Measurements from ENCODE around the gene LRRC49. TPM values are rescaled to one million over a fixed set of nuclear protein-coding genes. Genes with fewer than 3 reads are reported as not detected.

Gene LRRC49
- total RNA-seq, 1 donor from 2014 or later, result 86.6 TPM

DNA sequence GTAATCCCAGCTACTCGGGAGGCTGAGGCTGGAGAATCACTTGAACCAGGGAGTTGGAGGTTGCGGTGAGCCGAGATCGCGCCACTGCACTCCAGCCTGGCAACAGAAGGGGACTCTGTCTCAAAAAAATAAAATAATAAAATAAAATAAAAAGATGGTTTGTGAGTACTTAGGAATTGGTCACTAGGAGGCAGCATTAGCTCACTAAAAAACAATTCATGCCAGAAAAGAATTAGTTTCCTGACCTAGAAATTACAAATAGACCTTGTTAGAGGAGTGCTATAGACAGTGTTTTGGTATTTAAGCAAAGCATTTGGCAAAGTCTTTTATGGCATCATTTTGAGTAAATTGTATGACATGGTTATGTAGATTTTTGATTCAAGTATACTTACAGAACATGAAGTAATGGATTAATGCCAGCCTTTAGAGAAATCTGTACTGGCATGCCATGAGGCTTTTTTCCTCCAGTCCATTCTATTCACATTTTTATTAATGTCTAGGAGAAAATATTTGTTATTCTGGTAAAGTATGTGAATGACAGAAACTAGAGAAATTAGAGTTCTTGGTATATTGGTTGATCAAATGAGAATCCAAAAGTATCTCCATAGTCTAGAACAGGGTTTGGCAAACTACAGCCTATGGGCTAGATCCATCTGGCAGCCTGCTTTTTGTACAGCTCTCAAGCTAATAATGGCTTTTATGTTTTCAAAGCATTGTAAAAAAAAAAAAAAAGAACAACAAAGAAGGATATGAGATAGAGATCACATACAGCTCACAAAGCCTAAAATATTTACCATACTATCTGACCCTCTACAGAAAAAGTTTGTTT, 81.6 kb downstream of the LRRC49 start:
- no peak overlapping the region for H3K27ac ChIP-seq (replicated peaks)
- H3K4me1 ChIP-seq, result no peaks in the 10 kb centered on the region
- H3K9me3 ChIP-seq (replicated peaks), result no peaks in the 10 kb centered on the region
- no peaks in the 10 kb centered on the region for H3K27me3 ChIP-seq (ENCODE audit: low read depth)
- peaks cover 5% of the 10 kb centered on the region for H3K36me3 ChIP-seq
- H3K4me3 ChIP-seq, result no peak overlapping the region
- no peak for DNase-seq
- intact Hi-C loops (cut with micrococcal nuclease), result no loop called here
- TF ChIP-seq, protein P1, sequence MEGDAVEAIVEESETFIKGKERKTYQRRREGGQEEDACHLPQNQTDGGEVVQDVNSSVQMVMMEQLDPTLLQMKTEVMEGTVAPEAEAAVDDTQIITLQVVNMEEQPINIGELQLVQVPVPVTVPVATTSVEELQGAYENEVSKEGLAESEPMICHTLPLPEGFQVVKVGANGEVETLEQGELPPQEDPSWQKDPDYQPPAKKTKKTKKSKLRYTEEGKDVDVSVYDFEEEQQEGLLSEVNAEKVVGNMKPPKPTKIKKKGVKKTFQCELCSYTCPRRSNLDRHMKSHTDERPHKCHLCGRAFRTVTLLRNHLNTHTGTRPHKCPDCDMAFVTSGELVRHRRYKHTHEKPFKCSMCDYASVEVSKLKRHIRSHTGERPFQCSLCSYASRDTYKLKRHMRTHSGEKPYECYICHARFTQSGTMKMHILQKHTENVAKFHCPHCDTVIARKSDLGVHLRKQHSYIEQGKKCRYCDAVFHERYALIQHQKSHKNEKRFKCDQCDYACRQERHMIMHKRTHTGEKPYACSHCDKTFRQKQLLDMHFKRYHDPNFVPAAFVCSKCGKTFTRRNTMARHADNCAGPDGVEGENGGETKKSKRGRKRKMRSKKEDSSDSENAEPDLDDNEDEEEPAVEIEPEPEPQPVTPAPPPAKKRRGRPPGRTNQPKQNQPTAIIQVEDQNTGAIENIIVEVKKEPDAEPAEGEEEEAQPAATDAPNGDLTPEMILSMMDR (IDR thresholded peaks at IDR 0.05; ENCODE audit: borderline replicate concordance), result peak; percentile 44

DNA sequence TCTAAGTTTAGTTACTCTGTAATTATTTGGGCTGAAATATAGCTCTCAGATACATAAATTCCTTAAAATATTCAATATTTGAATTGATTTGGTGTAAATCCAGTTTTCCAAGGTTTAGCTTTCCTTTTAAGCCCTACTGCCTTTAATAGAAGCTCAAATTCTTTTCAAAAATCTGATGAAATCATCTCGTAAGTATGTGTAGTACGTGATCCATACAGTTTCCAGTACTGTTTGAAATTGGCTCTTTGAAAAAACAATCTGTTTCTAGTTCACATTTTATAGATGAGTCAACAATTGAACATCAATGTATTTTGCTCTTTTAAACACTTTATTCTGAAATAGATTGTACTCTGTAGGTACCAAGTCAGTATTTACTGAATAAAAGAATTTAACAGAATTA, 84.2 kb downstream of the LRRC49 start:
- no peaks in the 10 kb centered on the region for H3K27me3 ChIP-seq (ENCODE audit: low read depth)
- H3K4me1 ChIP-seq, result no peaks in the 10 kb centered on the region
- TF ChIP-seq, protein P1 (IDR thresholded peaks at IDR 0.05; ENCODE audit: borderline replicate concordance), result no peak
- intact Hi-C loops (cut with micrococcal nuclease), result no loop called here
- DNase-seq, result no peak
- H3K27ac ChIP-seq (replicated peaks), result no peak overlapping the region
- peaks cover 8% of the 10 kb centered on the region for H3K36me3 ChIP-seq
- H3K9me3 ChIP-seq (replicated peaks), result no peaks in the 10 kb centered on the region
- H3K4me3 ChIP-seq, result no peak overlapping the region

DNA sequence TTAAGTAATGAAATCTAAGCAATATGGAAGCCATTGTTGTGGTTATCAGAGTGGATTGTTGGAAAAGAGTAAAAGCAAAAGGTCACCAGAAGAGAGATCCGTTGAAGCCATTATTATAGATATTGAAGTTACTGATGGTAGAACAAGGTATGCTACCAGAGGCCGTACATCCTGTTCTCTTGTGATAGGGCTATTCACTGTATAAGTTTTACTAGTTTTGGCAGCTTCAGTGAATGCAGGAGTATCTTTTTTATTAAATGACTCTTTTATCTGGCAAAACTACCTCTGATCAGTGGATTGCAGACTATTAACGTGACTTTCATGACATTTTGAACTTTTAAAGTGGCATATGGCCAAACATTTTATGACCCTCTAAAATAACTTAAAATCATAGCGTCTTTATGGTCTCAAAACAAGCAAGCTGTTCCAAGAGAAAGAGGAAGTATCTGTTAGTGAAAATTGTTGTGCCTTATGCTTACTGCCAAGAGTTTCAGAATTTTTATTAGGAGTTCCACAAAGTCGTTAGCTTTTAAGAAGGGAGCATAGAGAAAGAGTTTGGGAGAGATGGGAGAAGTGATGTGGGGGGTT, 102.9 kb downstream of the LRRC49 start:
- DNase-seq, result no peak
- Histone ChIP-seq H3K27me3 (ENCODE audit: low read depth) (no peaks in the 10 kb centered on the region), H3K36me3 (peaks cover 54% of the 10 kb centered on the region), H3K4me3 (no peak overlapping the region), H3K9me3 (replicated peaks) (peaks cover 30% of the 10 kb centered on the region), H3K4me1 (no peaks in the 10 kb centered on the region), H3K27ac (replicated peaks) (no peak overlapping the region)
- TF ChIP-seq, protein P1 (IDR thresholded peaks at IDR 0.05; ENCODE audit: borderline replicate concordance), result no peak
- intact Hi-C loops (cut with micrococcal nuclease), result no loop called here

DNA sequence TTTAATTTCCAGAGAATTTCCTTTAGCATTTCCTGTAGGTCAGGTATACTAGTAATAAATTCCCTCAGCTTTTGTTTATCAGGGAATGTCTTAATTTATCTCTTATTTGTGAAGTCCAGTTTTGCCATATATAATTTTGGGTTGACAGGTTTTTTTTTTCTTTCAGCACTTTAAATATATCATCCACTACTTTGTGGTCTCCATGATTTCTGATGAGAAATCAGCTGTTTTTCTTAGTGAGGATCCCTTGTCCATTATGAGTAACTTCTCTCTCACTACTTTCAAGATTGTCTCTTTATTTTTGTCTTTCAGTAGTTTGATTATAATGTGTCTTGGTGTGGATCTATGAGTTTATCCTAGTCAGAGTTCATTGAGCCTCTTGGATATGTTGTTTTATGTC, 105.7 kb downstream of the LRRC49 start:
- intact Hi-C loops (cut with micrococcal nuclease), result no loop called here
- DNase-seq, result no peak
- TF ChIP-seq, protein P1 (IDR thresholded peaks at IDR 0.05; ENCODE audit: borderline replicate concordance), result no peak
- Histone ChIP-seq H3K4me1 (no peaks in the 10 kb centered on the region), H3K4me3 (no peak overlapping the region), H3K27me3 (ENCODE audit: low read depth) (no peaks in the 10 kb centered on the region), H3K9me3 (replicated peaks) (peaks cover 19% of the 10 kb centered on the region), H3K36me3 (peaks cover 32% of the 10 kb centered on the region), H3K27ac (replicated peaks) (no peak overlapping the region)

DNA sequence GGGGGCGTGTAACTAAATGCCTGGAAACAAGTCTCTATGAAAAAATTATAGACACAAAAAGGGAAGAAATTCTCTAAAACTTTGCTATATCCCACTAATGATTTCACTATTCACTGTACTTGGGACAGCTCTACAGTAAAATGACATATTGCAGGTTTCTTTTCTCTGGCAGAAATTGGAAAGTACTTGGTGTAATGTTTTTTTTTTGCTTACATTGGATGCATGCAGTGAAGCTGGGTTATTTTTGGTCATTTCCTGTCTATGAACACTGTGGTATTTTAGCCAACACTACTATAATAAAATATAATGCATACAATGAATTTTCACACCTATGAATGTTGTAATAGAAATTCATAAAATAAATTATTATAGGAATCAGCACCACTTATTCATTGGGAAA, 109.7 kb downstream of the LRRC49 start:
- peaks cover 31% of the 10 kb centered on the region for H3K36me3 ChIP-seq
- no peaks in the 10 kb centered on the region for H3K4me1 ChIP-seq
- intact Hi-C loops (cut with micrococcal nuclease), result no loop called here
- H3K27me3 ChIP-seq (ENCODE audit: low read depth), result no peaks in the 10 kb centered on the region
- H3K9me3 ChIP-seq (replicated peaks), result peaks cover 23% of the 10 kb centered on the region
- no peak overlapping the region for H3K27ac ChIP-seq (replicated peaks)
- TF ChIP-seq, protein P1 (IDR thresholded peaks at IDR 0.05; ENCODE audit: borderline replicate concordance), result no peak
- H3K4me3 ChIP-seq, result no peak overlapping the region
- no peak for DNase-seq

Data from left ventricle myocardium inferior (tissue), 1 donor.